ENCODE results near the gene F7.

The F7 gene

DNA sequence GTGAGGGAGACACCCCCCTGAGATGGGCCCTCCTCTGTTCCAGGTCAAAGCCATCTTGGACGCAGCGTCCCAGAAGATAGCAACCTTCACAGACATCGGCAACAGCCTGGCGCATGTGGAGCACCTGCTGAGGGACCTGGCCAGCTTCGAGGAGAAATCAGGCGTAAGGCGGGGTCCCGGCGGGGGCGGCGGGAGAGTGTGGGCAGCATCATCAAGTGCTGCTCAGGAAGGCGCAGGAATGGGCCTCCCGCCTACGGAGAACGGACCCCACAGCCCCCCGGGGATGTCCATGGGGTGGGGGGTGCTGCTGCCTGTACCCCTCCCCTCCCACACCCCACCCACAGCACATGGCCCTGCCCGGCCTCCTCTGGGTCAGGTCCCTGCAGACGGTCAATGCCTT lies 31.2 kb upstream of the F7 start:
- Histone ChIP-seq H3K27me3 (ENCODE audit: insufficient read depth, low read depth, severe bottlenecking) (no peaks in the 10 kb centered on the region), H3K4me3 (ENCODE audit: low read depth, low read length) (no peak overlapping the region), H3K27ac (no peak overlapping the region), H3K9me3 (ENCODE audit: severe bottlenecking) (no peaks in the 10 kb centered on the region), H3K36me3 (peaks cover 89% of the 10 kb centered on the region)
- no peak for DNase-seq
- TF ChIP-seq, protein P1, sequence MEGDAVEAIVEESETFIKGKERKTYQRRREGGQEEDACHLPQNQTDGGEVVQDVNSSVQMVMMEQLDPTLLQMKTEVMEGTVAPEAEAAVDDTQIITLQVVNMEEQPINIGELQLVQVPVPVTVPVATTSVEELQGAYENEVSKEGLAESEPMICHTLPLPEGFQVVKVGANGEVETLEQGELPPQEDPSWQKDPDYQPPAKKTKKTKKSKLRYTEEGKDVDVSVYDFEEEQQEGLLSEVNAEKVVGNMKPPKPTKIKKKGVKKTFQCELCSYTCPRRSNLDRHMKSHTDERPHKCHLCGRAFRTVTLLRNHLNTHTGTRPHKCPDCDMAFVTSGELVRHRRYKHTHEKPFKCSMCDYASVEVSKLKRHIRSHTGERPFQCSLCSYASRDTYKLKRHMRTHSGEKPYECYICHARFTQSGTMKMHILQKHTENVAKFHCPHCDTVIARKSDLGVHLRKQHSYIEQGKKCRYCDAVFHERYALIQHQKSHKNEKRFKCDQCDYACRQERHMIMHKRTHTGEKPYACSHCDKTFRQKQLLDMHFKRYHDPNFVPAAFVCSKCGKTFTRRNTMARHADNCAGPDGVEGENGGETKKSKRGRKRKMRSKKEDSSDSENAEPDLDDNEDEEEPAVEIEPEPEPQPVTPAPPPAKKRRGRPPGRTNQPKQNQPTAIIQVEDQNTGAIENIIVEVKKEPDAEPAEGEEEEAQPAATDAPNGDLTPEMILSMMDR (IDR thresholded peaks at IDR 0.05; ENCODE audit: low read depth, low read length): no peak

DNA sequence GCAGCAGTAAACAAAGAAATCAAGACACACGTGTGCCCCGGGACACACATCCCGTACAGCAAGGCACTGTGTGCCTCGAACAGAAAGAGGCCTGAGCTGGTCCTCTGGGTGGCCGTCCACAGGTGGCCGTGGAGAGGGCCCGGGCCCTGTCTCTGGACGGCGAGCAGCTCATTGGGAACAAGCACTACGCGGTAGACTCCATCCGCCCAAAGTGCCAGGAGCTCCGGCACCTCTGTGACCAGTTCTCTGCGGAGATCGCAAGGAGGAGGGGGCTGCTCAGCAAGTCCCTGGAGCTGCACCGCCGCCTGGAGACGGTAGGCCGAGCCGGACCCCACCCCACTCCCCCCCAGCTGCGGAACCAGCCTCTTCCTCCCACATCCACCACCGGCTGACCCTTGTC lies 30.7 kb upstream of the F7 start:
- H3K4me3 ChIP-seq (ENCODE audit: low read depth, low read length): no peak overlapping the region
- no peak for DNase-seq
- peaks cover 88% of the 10 kb centered on the region for H3K36me3 ChIP-seq
- TF ChIP-seq, protein P1 (IDR thresholded peaks at IDR 0.05; ENCODE audit: low read depth, low read length): no peak
- H3K27ac ChIP-seq: no peak overlapping the region
- H3K27me3 ChIP-seq (ENCODE audit: insufficient read depth, low read depth, severe bottlenecking): no peaks in the 10 kb centered on the region
- no peaks in the 10 kb centered on the region for H3K9me3 ChIP-seq (ENCODE audit: severe bottlenecking)

DNA sequence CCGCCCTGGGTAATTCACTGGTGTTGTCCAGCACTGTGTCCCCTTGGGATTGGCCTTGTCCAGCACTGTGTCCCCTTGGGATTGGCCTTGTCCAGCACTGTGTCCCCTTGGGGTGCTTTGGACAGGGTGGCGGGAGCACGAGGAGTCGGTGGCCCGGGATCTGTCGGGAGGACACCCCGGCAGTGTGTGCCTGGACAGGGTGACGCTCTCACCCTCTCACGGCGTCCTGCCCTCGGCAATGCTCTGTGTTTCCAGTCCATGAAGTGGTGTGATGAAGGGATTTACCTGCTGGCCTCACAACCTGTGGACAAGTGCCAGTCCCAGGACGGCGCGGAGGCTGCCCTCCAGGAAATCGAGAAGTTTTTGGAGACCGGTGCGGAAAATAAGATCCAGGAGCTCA lies 29.9 kb upstream of the F7 start:
- DNase-seq: no peak
- no peaks in the 10 kb centered on the region for H3K9me3 ChIP-seq (ENCODE audit: severe bottlenecking)
- peaks cover 83% of the 10 kb centered on the region for H3K36me3 ChIP-seq
- no peaks in the 10 kb centered on the region for H3K27me3 ChIP-seq (ENCODE audit: insufficient read depth, low read depth, severe bottlenecking)
- H3K27ac ChIP-seq: no peak overlapping the region
- TF ChIP-seq, protein P1 (IDR thresholded peaks at IDR 0.05; ENCODE audit: low read depth, low read length): no peak
- no peak overlapping the region for H3K4me3 ChIP-seq (ENCODE audit: low read depth, low read length)

DNA sequence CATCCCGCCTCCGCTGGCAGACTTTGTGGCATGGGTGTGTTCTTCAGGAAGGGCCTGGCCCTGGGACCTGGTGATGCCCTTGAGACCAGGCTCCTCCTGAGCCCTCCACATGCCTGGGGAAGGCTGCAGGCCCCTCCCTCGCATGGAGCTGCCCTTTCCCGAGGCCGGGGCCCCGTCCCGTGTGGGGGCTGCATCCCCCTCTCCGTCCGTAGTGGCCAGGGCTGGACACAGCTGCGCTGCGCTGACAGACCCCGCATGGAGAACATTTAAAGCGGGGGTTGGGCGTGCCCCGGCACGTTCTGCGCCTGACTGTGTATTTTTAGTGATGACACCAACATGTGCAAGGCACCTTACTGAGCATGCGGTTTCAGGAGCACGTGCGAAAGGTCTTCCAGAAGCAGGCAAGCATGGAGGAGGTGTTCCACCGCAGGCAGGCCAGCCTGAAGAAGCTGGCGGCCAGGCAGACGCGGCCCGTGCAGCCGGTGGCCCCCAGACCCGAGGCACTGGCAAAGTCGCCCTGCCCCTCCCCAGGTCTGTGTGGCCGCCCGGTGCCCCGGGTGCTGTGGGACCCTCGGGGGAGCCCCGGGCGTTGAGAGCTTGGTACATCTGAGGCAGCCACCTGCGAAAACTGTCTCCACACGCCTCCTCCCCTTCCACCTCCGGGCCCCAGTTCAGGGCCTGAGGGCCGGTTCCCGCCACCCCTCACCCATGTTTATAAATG lies 28.8 kb upstream of the F7 start:
- DNase-seq: no peak
- H3K4me3 ChIP-seq (ENCODE audit: low read depth, low read length): no peak overlapping the region
- no peaks in the 10 kb centered on the region for H3K9me3 ChIP-seq (ENCODE audit: severe bottlenecking)
- H3K27ac ChIP-seq: no peak overlapping the region
- no peaks in the 10 kb centered on the region for H3K27me3 ChIP-seq (ENCODE audit: insufficient read depth, low read depth, severe bottlenecking)
- TF ChIP-seq, protein P1 (IDR thresholded peaks at IDR 0.05; ENCODE audit: low read depth, low read length): no peak
- H3K36me3 ChIP-seq: peaks cover 80% of the 10 kb centered on the region

DNA sequence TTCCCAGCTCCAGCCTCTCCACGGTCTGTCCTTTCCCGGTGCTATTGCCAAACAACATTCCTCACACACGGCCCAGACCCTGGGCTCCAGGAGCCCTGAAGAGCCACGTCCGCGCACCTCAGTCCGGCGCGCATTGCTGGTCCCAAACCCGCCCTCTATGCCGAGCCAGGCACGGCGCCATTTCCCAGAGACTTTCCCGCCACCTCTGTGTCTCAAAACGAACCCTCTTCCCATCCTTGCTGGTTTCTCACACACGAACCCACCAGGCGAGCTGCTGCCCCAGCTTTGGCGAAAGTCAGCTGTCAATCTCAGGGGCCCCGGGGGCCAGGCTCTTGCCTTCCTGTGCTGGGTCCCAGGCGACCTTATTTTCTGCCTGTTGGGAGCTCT lies 28.0 kb upstream of the F7 start:
- Histone ChIP-seq H3K27me3 (ENCODE audit: insufficient read depth, low read depth, severe bottlenecking) (no peaks in the 10 kb centered on the region), H3K27ac (no peak overlapping the region), H3K4me3 (ENCODE audit: low read depth, low read length) (no peak overlapping the region), H3K36me3 (peaks cover 73% of the 10 kb centered on the region), H3K9me3 (ENCODE audit: severe bottlenecking) (no peaks in the 10 kb centered on the region)
- TF ChIP-seq, protein P1 (IDR thresholded peaks at IDR 0.05; ENCODE audit: low read depth, low read length): no peak
- DNase-seq: no peak

All from WERI-Rb-1 (cell line).